GM12878 (cell line): ENCODE results near the gene ENGASE. TPM values are rescaled to one million over a fixed set of nuclear protein-coding genes. Genes with fewer than 3 reads are reported as not detected.

Source experiments
- ATAC-seq: fragments of 200-7000 bp; cut with Tn5 transposase; 3 replicates; pipeline ENCODE4 v1.9.1; 2020; ENCODE audit warnings: mild to moderate bottlenecking, moderate library complexity
- BruUV-seq: library from RNA; stranded (reverse); fragments of 400-500 nt; replicated peaks from 2 replicates; lab custom pipeline; 2021; lab: Mats Ljungman, UMichigan
- CTCF ChIA-PET: fragments of 300-600 bp; sonication (Branson Sonifier 250); formaldehyde crosslinking; extraction: SDS; loops from one replicate; lab custom pipeline; 2021; ENCODE audit warnings: inconsistent platforms; lab: Yijun Ruan, JAX
- POLR2A ChIA-PET: fragments of 350-600 bp; formaldehyde crosslinking; extraction: SDS; loops from one replicate; lab custom pipeline; 2021; ENCODE audit warnings: inconsistent platforms; lab: Charles Lee
- RAD21 ChIA-PET: fragments of 300-600 bp; sonication (Branson Sonifier 250); formaldehyde crosslinking; loops from one replicate; lab custom pipeline; 2023; ENCODE audit warnings: antibody characterized with exemption; ENCODE audit not compliant: unreplicated experiment; lab: Charles Lee
- SMC1A ChIA-PET: fragments of 300-600 bp; sonication (Branson Sonifier 250); formaldehyde crosslinking; loops from one replicate; lab custom pipeline; 2023; ENCODE audit not compliant: unreplicated experiment, uncharacterized antibody; lab: Charles Lee
- DNase-seq: peaks from one replicate; pipeline ENCODE4 v3.0.0-alpha.2; 2011; ENCODE audit warnings: low read depth, low spot score
- FAIRE-seq: peaks from 3 replicates; lab custom pipeline; 2011; peaks lifted over from hg19 to GRCh38; lab: Jason Lieb, UNC
- H2AFZ ChIP-seq: 2 replicates; pipeline ENCODE4 v1.6.0; 2011; ENCODE audit warnings: low read depth, low read length, control low read depth; ENCODE audit not compliant: control insufficient read depth
- H3K27ac ChIP-seq: 2 replicates; pipeline ENCODE4 v1.5.1; 2011; ENCODE audit warnings: control low read depth; ENCODE audit not compliant: control insufficient read depth, insufficient read depth
- H3K27me3 ChIP-seq, 2 experiments: replicated peaks in 1 of 2; 2 replicates each; pipeline versions ENCODE4 v1.6.0 to v1.6.1; 2011; ENCODE audit warnings: low read length in 1 of 2; ENCODE audit not compliant: control insufficient read depth in 2 of 2, insufficient read depth in 2 of 2
- H3K36me3 ChIP-seq, 2 experiments: 2 replicates each; pipeline ENCODE4 v1.5.1; 2011; ENCODE audit warnings: low read length in 1 of 2; ENCODE audit not compliant: control insufficient read depth in 2 of 2, insufficient read depth in 2 of 2
- H3K4me1 ChIP-seq: 2 replicates; pipeline ENCODE4 v1.6.1; 2011; ENCODE audit warnings: mild to moderate bottlenecking, low read length, moderate library complexity, mixed read lengths; ENCODE audit not compliant: control insufficient read depth, insufficient read depth
- H3K4me2 ChIP-seq: 2 replicates; pipeline ENCODE4 v1.6.0; 2011; ENCODE audit warnings: control low read depth; ENCODE audit not compliant: control insufficient read depth, insufficient read depth
- H3K4me3 ChIP-seq: fragments of 200-600 bp; sonication (generic); 2 replicates; pipeline ENCODE4 v1.5.1; 2016
- H3K79me2 ChIP-seq: 2 replicates; pipeline ENCODE4 v1.6.0; 2011; ENCODE audit warnings: low read length; ENCODE audit not compliant: control insufficient read depth, insufficient read depth
- H3K9ac ChIP-seq: 2 replicates; pipeline ENCODE4 v1.8.0; 2011; ENCODE audit warnings: low read length, control low read depth, mixed read lengths; ENCODE audit not compliant: control insufficient read depth, insufficient read depth
- H3K9me3 ChIP-seq: replicated peaks from 3 replicates; pipeline ENCODE4 v1.5.1; 2011; ENCODE audit warnings: mild to moderate bottlenecking, low read length; ENCODE audit not compliant: control insufficient read depth, insufficient read depth
- H4K20me1 ChIP-seq: 2 replicates; pipeline ENCODE4 v1.6.0; 2011; ENCODE audit not compliant: control insufficient read depth, insufficient read depth
- ASH2L ChIP-seq: fragments of 300-600, 200-600 bp; sonication (generic); IDR thresholded peaks from 2 replicates; pipeline ENCODE4 v1.6.1; 2017; ENCODE audit warnings: low read depth, mild to moderate bottlenecking, borderline replicate concordance
- CEBPB ChIP-seq, 2 experiments: fragments of 150-350 bp in 1 of 2; IDR thresholded peaks; 2 replicates each; pipeline ENCODE4 v1.6.1; 2012 to 2014; ENCODE audit warnings: low read depth in 2 of 2, low read length in 2 of 2, borderline replicate concordance in 1 of 2, inconsistent platforms in 1 of 2
- MEF2B ChIP-seq: fragments of 450-650 bp; IDR thresholded peaks from 2 replicates; pipeline ENCODE4 v1.6.1; 2018; ENCODE audit warnings: mild to moderate bottlenecking, moderate library complexity; ENCODE audit not compliant: partially characterized antibody, poor library complexity, severe bottlenecking
- PML ChIP-seq: IDR thresholded peaks from 2 replicates; pipeline ENCODE4 v1.6.1; 2012; ENCODE audit warnings: low read length, inconsistent platforms
- RAD21 ChIP-seq: IDR thresholded peaks from 2 replicates; pipeline ENCODE4 v1.6.1; 2011; ENCODE audit warnings: mild to moderate bottlenecking, low read depth, low read length, moderate library complexity; ENCODE audit not compliant: insufficient read depth
- RCOR1 ChIP-seq: conservative IDR thresholded peaks from 2 replicates; pipeline ENCODE4 v1.6.1; 2012; ENCODE audit warnings: low read depth, low read length, improper control_type of control experiment
- REST ChIP-seq: IDR thresholded peaks from 2 replicates; pipeline ENCODE4 v1.6.1; 2012; ENCODE audit warnings: mild to moderate bottlenecking, low read depth, low read length
- SMAD1 ChIP-seq: fragments of 450-650 bp; IDR thresholded peaks from 2 replicates; pipeline ENCODE4 v1.6.1; 2018; ENCODE audit warnings: mild to moderate bottlenecking, low read depth; ENCODE audit not compliant: partially characterized antibody
- USF1 ChIP-seq: IDR thresholded peaks from 2 replicates; pipeline ENCODE4 v1.6.1; 2011; ENCODE audit warnings: borderline replicate concordance, low read depth, mild to moderate bottlenecking, moderate library complexity, mixed read lengths, low read length; ENCODE audit not compliant: insufficient read depth; ENCODE audit errors: extremely low read length
- ZSCAN29 ChIP-seq: fragments of 450-650 bp; IDR thresholded peaks from 2 replicates; pipeline ENCODE4 v1.6.1; 2017; ENCODE audit warnings: mild to moderate bottlenecking, moderate library complexity
- WGBS: methylation state at CpG from one replicate; pipeline ENCODE4 v1.1.6; 2016; ENCODE audit warnings: low lambda C conversion rate; ENCODE audit not compliant: insufficient replicate concordance, insufficient coverage; ENCODE audit errors: missing lambda C conversion rate; 5-methylcytosine and 5-hydroxymethylcytosine counted together
- in situ Hi-C: fragments of 300-500 bp; cut with MboI; formaldehyde crosslinking; loops from 9 replicates; pipeline ENCODE4 v1.14.3; 2018; ENCODE audit warnings: mixed read lengths
- intact Hi-C: fragments of 100-400 bp; cut with micrococcal nuclease; formaldehyde crosslinking; loops from one replicate; pipeline ENCODE4 v1.14.2; 2022; ENCODE audit not compliant: unreplicated experiment
- polyA plus RNA-seq, 11 experiments: library from polyadenylated mRNA; depleted of rRNA in 4 of 11; unstranded in 6 of 11; stranded (reverse) in 5 of 11; fragments of >200 nt; fragmentation: Nextera tagmentation in 4 of 11; fragmentation: Illumina TruSeq in 1 of 11; extraction: Ambion mirVana in 4 of 11; extraction: Trizol in 1 of 11; gene quantifications; 1 replicate in 1 of 11; 2 replicates in 10 of 11; pipeline versions ENCODE4 v1.2.1 to v1.2.3, GENCODE V29; 2011 to 2016; ENCODE audit warnings: inconsistent platforms in 2 of 11, missing spikeins in 2 of 11, low read depth in 1 of 11
- total RNA-seq, 4 experiments: library from RNA; depleted of rRNA in 3 of 4; stranded (reverse); fragments of >200 nt in 3 of 4; fragmentation: Illumina TruSeq in 1 of 4; extraction: Trizol in 1 of 4; gene quantifications; 2 replicates each; pipeline versions ENCODE4 v1.2.1 to v1.2.3, GENCODE V29; 2013 to 2021
- TF ChIP-seq, protein P1 (sequence below): fragments of 450-650 bp; formaldehyde crosslinking; IDR thresholded peaks from 2 replicates; pipeline ENCODE4 v1.4.0; 2020; ENCODE audit warnings: mild to moderate bottlenecking, moderate library complexity

ENGASE gene
- total and polyA plus RNA-seq, 10 of the 15 experiments (the other 5 are each of a cell fraction or from before 2014, with no cell fraction given) = 0.18 to 28.9 (median 10.5) TPM

DNA sequence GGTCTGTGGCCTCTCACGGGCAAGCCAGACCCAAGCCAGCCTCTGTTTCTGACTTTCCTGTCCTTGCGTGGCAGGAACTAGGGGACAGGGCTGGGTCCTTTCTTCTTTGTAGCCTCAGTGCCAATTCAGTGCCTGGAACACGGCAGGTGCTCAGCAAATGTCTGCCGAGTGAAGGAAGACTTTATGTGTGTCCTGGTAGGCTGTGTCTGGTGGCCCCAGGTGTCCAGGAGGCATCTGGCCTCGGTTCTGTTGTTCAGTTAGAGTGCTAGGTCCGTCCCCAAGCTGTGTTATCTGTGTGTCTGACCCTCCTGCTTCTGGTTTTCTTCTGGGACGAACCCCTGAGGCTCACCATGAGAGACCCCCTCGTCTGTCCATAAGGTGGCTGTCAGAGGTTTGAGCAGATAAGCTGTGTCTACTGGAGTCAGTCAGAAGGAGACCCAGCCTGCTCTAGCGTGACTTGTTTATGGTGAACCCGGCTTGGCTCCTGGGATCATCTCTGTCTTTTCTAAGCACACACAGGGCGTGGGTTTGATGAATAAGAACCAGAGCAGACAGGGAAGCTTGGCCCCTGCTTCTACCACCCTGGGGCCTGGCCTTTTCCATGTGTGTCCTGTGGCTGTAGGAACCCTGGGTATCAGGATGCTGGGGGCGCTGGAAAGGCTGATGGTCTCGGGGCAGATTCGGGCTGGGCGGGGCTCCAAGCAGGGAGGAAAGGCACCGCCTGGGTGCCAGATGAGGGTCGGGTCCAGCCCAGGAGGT lies 39.3 kb downstream of the ENGASE start:
- no peaks in the 10 kb centered on the region for H4K20me1 ChIP-seq
- no peaks in the 10 kb centered on the region for H3K36me3 ChIP-seq
- H3K79me2 ChIP-seq = no peaks in the 10 kb centered on the region
- no peak for FAIRE-seq
- no TSS peak for BruUV-seq
- H2AFZ ChIP-seq = no peak overlapping the region
- RAD21 ChIA-PET = no interaction called here
- no peak for TF ChIP-seq RAD21
- TF ChIP-seq ASH2L = no peak
- no peak for TF ChIP-seq ZSCAN29
- TF ChIP-seq, protein P1, sequence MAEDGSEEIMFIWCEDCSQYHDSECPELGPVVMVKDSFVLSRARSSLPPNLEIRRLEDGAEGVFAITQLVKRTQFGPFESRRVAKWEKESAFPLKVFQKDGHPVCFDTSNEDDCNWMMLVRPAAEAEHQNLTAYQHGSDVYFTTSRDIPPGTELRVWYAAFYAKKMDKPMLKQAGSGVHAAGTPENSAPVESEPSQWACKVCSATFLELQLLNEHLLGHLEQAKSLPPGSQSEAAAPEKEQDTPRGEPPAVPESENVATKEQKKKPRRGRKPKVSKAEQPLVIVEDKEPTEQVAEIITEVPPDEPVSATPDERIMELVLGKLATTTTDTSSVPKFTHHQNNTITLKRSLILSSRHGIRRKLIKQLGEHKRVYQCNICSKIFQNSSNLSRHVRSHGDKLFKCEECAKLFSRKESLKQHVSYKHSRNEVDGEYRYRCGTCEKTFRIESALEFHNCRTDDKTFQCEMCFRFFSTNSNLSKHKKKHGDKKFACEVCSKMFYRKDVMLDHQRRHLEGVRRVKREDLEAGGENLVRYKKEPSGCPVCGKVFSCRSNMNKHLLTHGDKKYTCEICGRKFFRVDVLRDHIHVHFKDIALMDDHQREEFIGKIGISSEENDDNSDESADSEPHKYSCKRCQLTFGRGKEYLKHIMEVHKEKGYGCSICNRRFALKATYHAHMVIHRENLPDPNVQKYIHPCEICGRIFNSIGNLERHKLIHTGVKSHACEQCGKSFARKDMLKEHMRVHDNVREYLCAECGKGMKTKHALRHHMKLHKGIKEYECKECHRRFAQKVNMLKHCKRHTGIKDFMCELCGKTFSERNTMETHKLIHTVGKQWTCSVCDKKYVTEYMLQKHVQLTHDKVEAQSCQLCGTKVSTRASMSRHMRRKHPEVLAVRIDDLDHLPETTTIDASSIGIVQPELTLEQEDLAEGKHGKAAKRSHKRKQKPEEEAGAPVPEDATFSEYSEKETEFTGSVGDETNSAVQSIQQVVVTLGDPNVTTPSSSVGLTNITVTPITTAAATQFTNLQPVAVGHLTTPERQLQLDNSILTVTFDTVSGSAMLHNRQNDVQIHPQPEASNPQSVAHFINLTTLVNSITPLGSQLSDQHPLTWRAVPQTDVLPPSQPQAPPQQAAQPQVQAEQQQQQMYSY (CRISPR knock-in tag) = no peak
- TF ChIP-seq REST = no peak
- TF ChIP-seq MEF2B = no peak
- TF ChIP-seq USF1 = no peak
- no peak for TF ChIP-seq SMAD1
- TF ChIP-seq CEBPB (IDR thresholded peaks at IDR 0.05; ENCODE audit: borderline replicate concordance in 1 of 2, low read depth in 2 of 2, low read length in 2 of 2) = no peak
- TF ChIP-seq RCOR1 = no peak
- no peak for TF ChIP-seq PML
- TF ChIP-seq, all 136 proteins: peak for 0
- 12% methylated on average over 16 of the region's 17 CpGs for WGBS
- ChIA-PET POLR2A (no interaction called here), SMC1A (no interaction called here), CTCF (no interaction called here)
- H3K4me3 ChIP-seq = no peak overlapping the region
- no peak overlapping the region for H3K9ac ChIP-seq
- no peaks in the 10 kb centered on the region for H3K9me3 ChIP-seq
- no peak for ATAC-seq
- peaks cover 0 to 3% of the 10 kb centered on the region in 2 experiments; a peak in 2 of 4 replicates for H3K27me3 ChIP-seq
- no peak for DNase-seq
- in situ Hi-C loops (no loop called here), intact Hi-C loops (no loop called here)
- H3K4me1 ChIP-seq = no peaks in the 10 kb centered on the region
- no peak overlapping the region for H3K4me2 ChIP-seq
- no peak overlapping the region for H3K27ac ChIP-seq
